GM12892 (cell line): ENCODE data around the gene MVK.

Experiments
- DNase-seq: peaks from one replicate; pipeline ENCODE4 v3.0.0; 2011; ENCODE audit not compliant: insufficient read length
- FAIRE-seq: peaks from 2 replicates; lab custom pipeline; 2011; peaks lifted over from hg19 to GRCh38; lab: Jason Lieb, UNC
- POLR2A ChIP-seq: IDR thresholded peaks from 2 replicates; pipeline ENCODE4 v1.6.1; 2011; ENCODE audit warnings: low read depth, low read length, control low read depth
- POLR2AphosphoS5 ChIP-seq: IDR thresholded peaks from 2 replicates; pipeline ENCODE4 v1.6.1; 2011; ENCODE audit warnings: low read depth, low read length, control low read depth
- TAF1 ChIP-seq: IDR thresholded peaks from 2 replicates; pipeline ENCODE4 v1.6.1; 2011; ENCODE audit warnings: low read depth, mild to moderate bottlenecking, control low read depth, low read length, borderline replicate concordance

MVK gene

DNA sequence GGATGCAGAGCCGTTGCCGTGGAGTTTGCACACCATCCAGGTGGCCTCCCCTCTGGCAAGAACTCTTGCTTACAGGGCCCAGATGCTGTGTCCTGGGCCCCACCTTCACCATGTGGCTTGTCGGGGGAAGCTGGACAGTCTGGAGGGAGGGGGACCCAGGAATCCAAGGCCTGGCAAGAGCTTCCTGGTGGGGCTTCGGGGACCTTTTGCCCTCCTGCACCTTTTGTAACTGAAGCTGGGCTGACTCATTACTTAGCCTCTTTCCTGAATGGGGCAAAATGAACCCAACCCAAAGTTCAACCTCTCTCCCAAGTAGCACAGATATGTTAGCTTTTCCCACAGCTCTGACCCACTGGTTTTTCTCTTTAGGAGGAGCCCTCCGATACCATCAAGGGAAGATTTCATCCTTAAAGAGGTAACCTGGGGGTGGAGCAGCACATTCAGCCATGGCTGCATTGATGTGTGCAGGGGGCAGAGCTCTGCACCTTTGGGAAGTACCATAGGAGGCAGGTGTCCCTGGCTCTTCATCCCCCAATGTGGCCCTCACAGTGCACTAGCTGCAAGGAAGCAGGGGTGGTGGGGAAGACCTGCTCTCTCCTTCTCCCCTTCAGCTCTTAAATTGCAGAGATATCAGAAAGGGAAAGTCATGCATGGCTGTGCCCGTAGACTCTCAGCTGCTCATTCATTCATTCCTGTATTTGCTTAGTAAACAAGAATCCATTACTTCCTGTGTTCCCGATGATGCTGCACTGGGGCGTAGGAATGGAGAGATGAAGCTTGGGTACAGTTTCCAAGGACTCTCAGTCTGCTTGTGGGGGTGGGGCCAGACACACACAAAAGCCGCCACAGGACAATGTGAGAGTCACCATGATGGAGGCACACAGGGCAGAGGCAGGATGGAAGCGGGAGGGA, 13.0 kb downstream of the MVK start:
- FAIRE-seq, result no peak
- no peak for DNase-seq
- TF ChIP-seq POLR2AphosphoS5 (no peak), TAF1 (no peak), POLR2A (no peak)

DNA sequence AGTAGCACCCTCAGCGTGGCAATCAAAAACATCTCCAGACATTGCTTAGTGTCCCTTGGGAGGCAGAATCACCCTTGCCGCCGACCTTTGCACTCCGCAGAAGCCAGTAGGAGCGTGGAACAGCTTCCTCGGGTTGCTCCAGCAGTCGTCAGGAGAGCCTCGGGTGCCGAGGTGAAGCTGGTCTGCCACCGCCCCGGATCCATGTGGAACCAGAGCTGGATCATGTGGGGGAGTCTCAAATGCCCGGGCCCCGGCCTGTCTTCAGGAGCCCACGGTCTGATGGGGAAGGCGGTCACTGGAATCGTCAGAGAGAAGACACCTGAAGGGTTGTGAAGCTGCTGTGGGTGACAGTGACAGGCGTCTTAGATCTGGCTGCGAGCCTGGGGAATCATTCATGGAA, 14.3 kb downstream of the MVK start:
- DNase-seq, result no peak
- FAIRE-seq, result no peak
- no peak for TF ChIP-seq TAF1
- no peak for TF ChIP-seq POLR2AphosphoS5
- no peak for TF ChIP-seq POLR2A

GRCh38 chr12:109588461-109589239, 15.1 kb downstream of the MVK start:
- no peak for DNase-seq
- FAIRE-seq, result no peak
- TF ChIP-seq POLR2A (no peak), POLR2AphosphoS5 (no peak), TAF1 (no peak)

DNA sequence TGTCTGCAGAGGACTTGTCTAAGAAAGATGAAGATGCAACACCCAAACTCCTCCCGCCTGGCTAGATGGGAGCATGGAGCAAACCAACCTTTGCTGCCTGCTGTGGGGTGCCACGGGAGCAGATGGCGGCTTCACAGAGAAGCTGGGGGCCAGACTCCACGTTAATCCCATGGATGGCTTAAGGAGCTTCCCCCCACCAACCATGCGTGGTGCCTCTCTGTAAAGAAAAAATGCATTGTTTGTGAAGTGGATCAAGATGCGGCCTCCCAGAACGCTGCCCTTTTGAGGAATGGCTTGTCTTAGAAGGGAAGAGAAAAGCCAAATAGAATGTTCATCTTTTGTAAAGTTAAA, 15.6 kb downstream of the MVK start:
- FAIRE-seq (no peak), DNase-seq (no peak)
- TF ChIP-seq TAF1 (no peak), POLR2A (no peak), POLR2AphosphoS5 (no peak)

GRCh38 chr12:109589691-109590245, 16.2 kb downstream of the MVK start:
- FAIRE-seq (no peak), DNase-seq (no peak)
- TF ChIP-seq TAF1 (no peak), POLR2AphosphoS5 (no peak)

DNA sequence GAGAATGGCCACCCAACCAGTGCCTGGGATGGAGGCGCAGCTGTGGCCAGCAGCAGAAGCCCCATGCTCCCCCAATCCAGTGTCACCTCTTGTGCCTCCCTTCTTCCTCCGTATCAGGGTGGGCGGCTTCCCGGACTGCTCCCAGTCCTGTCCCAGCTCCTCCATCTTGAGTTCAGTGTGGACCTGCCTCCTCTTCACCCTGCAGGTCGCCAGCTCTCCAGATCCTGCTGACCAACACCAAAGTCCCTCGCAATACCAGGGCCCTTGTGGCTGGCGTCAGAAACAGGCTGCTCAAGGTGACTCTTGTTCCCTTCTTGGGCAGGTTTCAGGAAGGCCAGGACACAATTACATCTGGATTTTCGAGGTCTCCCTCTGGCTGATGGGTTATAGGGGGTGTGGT, 17.0 kb downstream of the MVK start:
- DNase-seq (no peak), FAIRE-seq (no peak)
- TF ChIP-seq POLR2A (no peak), TAF1 (no peak), POLR2AphosphoS5 (no peak)

- FAIRE-seq, result no peak
- DNase-seq, result no peak
- no peak for TF ChIP-seq TAF1
- no peak for TF ChIP-seq POLR2AphosphoS5
- TF ChIP-seq POLR2A, result no peak
Measured at GRCh38 chr12:109591041-109591440, 17.4 kb downstream of the MVK start.

- DNase-seq (no peak), FAIRE-seq (no peak)
- TF ChIP-seq POLR2A (no peak), TAF1 (no peak), POLR2AphosphoS5 (no peak)
Measured at GRCh38 chr12:109592195-109592904, 18.8 kb downstream of the MVK start.

DNA sequence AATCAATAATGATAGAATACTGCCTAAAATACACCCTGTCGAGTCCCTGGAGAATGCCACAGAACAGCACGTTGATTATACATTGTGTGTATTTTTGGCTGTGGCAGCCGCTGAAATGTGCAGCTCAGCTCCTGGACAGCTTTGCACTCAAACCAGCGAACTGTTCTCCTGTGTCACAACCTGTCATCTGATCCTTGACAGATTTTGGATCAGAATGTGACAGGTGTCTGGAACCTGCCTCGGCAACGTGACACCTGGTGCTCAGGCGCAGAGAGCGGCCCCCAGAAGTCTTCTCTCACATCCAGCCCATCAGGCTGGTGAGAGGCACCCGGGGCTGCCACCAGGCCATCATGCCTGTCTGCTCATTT, 19.3 kb downstream of the MVK start:
- TF ChIP-seq POLR2AphosphoS5 (no peak), TAF1 (no peak), POLR2A (no peak)
- DNase-seq, result no peak

DNA sequence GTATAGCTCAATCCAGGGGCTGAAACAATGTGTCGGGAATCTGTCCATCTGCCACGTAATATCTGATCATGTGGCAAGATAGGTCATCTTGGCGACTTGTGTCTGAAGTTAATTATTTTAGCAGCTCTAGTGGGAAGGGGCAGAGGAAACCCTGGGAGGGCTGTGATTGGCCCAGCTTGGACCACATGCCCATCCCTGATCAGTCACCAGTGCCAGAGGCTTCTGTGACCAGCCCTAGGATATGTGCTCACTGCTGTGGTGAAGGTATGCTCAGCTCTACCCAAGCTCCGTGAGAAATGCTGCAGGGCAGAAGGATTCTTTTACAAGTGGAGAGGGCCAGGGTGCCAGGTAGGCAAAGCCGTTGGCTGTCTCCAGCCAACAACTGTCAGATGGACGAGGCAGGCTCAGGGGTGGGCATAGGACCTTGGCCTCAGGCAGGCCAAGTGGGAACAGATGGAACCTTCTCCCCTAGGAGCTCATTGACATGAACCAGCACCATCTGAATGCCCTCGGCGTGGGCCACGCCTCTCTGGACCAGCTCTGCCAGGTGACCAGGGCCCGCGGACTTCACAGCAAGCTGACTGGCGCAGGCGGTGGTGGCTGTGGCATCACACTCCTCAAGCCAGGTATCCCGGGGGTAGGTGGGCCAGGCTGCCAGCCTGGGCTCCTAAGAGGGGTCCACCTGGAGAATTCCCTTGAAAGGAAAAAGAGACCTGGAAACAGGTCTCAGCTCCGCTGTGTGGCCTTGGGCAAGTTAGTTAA, 21.1 kb downstream of the MVK start:
- FAIRE-seq (no peak), DNase-seq (no peak)
- TF ChIP-seq POLR2AphosphoS5, result no peak
- TF ChIP-seq POLR2A, result no peak
- no peak for TF ChIP-seq TAF1

More for the DNA sequence above, 19.3 kb downstream of the MVK start:
- no peak for FAIRE-seq

GRCh38 chr12:109595321-109595902, 21.8 kb downstream of the MVK start:
- no peak for TF ChIP-seq POLR2AphosphoS5
- no peak for TF ChIP-seq POLR2A
- no peak for TF ChIP-seq TAF1
- no peak for FAIRE-seq
- no peak for DNase-seq
